GM23338 (cell line): ENCODE results near the gene TMEM139. TPM values are rescaled to one million over a fixed set of nuclear protein-coding genes. Genes with fewer than 3 reads are reported as not detected.
A peak's percentile ranks its signal among the peaks of the same experiment; 100 is the strongest.
"Not testable (repeated sequence)": the region's sequence is repeated elsewhere in the genome, so short reads cannot be mapped to it uniquely, and the experiment has no call there.

Source experiments
- ATAC-seq: fragments of 200-7000 bp; cut with Tn5 transposase; 3 replicates; pipeline ENCODE4 v1.9.1; 2020
- DNase-seq: peaks from one replicate; pipeline ENCODE4 v3.0.0-alpha.2; 2015; ENCODE audit warnings: low spot score
- H2AFZ ChIP-seq: fragments of 200-600 bp; sonication (generic); 2 replicates; pipeline ENCODE4 v1.8.0; 2016; ENCODE audit warnings: antibody characterized with exemption, mild to moderate bottlenecking, moderate library complexity
- H3F3A ChIP-seq: fragments of 200-600 bp; sonication (generic); replicated peaks from 2 replicates; pipeline ENCODE4 v1.8.0; 2017; ENCODE audit warnings: antibody characterized with exemption, mixed run types, low read depth
- H3K27ac ChIP-seq: fragments of 200-600 bp; sonication (generic); 2 replicates; pipeline ENCODE4 v1.6.1; 2016; ENCODE audit warnings: low read depth
- H3K27me3 ChIP-seq: fragments of 200-600 bp; sonication (generic); 2 replicates; pipeline ENCODE4 v1.8.0; 2016; ENCODE audit warnings: mild to moderate bottlenecking, mixed run types, moderate library complexity; ENCODE audit not compliant: insufficient read depth
- H3K36me3 ChIP-seq: fragments of 200-600 bp; sonication (generic); 2 replicates; pipeline ENCODE4 v1.8.0; 2016; ENCODE audit warnings: mild to moderate bottlenecking; ENCODE audit not compliant: insufficient read depth
- H3K4me1 ChIP-seq: fragments of 200-600 bp; sonication (generic); 2 replicates; pipeline ENCODE4 v1.8.0; 2016; ENCODE audit warnings: mild to moderate bottlenecking, moderate library complexity; ENCODE audit not compliant: insufficient read depth
- H3K4me2 ChIP-seq: fragments of 200-600 bp; sonication (generic); 2 replicates; pipeline ENCODE4 v1.7.1; 2017; ENCODE audit warnings: mixed run types
- H3K4me3 ChIP-seq: fragments of 200-600 bp; sonication (generic); 2 replicates; pipeline ENCODE4 v1.6.1; 2016; ENCODE audit warnings: mixed run types
- H3K79me2 ChIP-seq: fragments of 200-600 bp; sonication (generic); replicated peaks from 2 replicates; pipeline ENCODE4 v1.8.0; 2017; ENCODE audit warnings: mild to moderate bottlenecking; ENCODE audit not compliant: insufficient read depth
- H3K9me2 ChIP-seq: fragments of 200-600 bp; sonication (generic); 2 replicates; pipeline ENCODE4 v1.8.0; 2017; ENCODE audit not compliant: insufficient read depth
- H4K20me1 ChIP-seq: fragments of 200-600 bp; sonication (generic); replicated peaks from 2 replicates; pipeline ENCODE4 v1.8.0; 2017; ENCODE audit warnings: mild to moderate bottlenecking; ENCODE audit not compliant: insufficient read depth
- H3K27ac Mint-ChIP-seq: 2 replicates; pipeline ENCODE4 v1.8.0; 2020; ENCODE audit warnings: inconsistent platforms, mild to moderate bottlenecking, moderate library complexity, mixed read lengths
- H3K27me3 Mint-ChIP-seq: 3 replicates; pipeline ENCODE4 v1.8.0; 2022; ENCODE audit warnings: low read depth, mild to moderate bottlenecking, moderate library complexity, mixed read lengths, inconsistent platforms; ENCODE audit not compliant: insufficient read depth, poor library complexity
- H3K36me3 Mint-ChIP-seq: 3 replicates; pipeline ENCODE4 v1.8.0; 2021; ENCODE audit warnings: low read depth, mild to moderate bottlenecking, inconsistent platforms, moderate library complexity, mixed read lengths
- H3K4me1 Mint-ChIP-seq: 3 replicates; pipeline ENCODE4 v1.8.0; 2020; ENCODE audit warnings: mild to moderate bottlenecking, inconsistent platforms, mixed read lengths
- H3K4me3 Mint-ChIP-seq: 3 replicates; pipeline ENCODE4 v1.8.0; 2021; ENCODE audit warnings: moderate library complexity, mild to moderate bottlenecking, inconsistent platforms, mixed read lengths
- H3K9me3 Mint-ChIP-seq: 3 replicates; pipeline ENCODE4 v1.8.0; 2020; ENCODE audit warnings: moderate library complexity, mild to moderate bottlenecking, inconsistent platforms, mixed read lengths
- CTCF ChIP-seq, 2 experiments: fragments of 200-600 bp in 1 of 2; sonication (generic) in 1 of 2; conservative IDR thresholded peaks; 2 replicates each; pipeline versions ENCODE4 v1.5.1 to v1.6.1; 2016 to 2017; ENCODE audit warnings: antibody characterized with exemption in 2 of 2, low read depth in 2 of 2, mild to moderate bottlenecking in 2 of 2, moderate library complexity in 1 of 2
- EZH2phosphoT487 ChIP-seq: fragments of 200-600 bp; sonication (generic); IDR thresholded peaks from one replicate; pipeline ENCODE4 v1.8.1; 2018; ENCODE audit warnings: antibody characterized with exemption; ENCODE audit not compliant: unreplicated experiment
- POLR2AphosphoS5 ChIP-seq: IDR thresholded peaks from 2 replicates; pipeline ENCODE4 v1.6.1; 2016; ENCODE audit warnings: antibody characterized with exemption, low read depth
- polyA plus RNA-seq: library from polyadenylated mRNA; unstranded; fragments of >200 nt; fragmentation: Nextera tagmentation; extraction: Ambion mirVana; gene quantifications from 2 replicates; pipeline ENCODE4 v1.2.1, GENCODE V29; 2016
- total RNA-seq: library from RNA; depleted of rRNA; stranded (reverse); fragments of >200 nt; shearing (Covaris generic); gene quantifications from 2 replicates; pipeline ENCODE4 v1.2.3, GENCODE V29; 2014
- TF ChIP-seq, protein P1 (sequence below): IDR thresholded peaks from 2 replicates; pipeline ENCODE4 v1.6.1; 2016; ENCODE audit warnings: antibody characterized with exemption

The TMEM139 gene
- total and polyA plus RNA-seq, 2 experiments from 2014 or later = 3.3 to 3.6 TPM

DNA sequence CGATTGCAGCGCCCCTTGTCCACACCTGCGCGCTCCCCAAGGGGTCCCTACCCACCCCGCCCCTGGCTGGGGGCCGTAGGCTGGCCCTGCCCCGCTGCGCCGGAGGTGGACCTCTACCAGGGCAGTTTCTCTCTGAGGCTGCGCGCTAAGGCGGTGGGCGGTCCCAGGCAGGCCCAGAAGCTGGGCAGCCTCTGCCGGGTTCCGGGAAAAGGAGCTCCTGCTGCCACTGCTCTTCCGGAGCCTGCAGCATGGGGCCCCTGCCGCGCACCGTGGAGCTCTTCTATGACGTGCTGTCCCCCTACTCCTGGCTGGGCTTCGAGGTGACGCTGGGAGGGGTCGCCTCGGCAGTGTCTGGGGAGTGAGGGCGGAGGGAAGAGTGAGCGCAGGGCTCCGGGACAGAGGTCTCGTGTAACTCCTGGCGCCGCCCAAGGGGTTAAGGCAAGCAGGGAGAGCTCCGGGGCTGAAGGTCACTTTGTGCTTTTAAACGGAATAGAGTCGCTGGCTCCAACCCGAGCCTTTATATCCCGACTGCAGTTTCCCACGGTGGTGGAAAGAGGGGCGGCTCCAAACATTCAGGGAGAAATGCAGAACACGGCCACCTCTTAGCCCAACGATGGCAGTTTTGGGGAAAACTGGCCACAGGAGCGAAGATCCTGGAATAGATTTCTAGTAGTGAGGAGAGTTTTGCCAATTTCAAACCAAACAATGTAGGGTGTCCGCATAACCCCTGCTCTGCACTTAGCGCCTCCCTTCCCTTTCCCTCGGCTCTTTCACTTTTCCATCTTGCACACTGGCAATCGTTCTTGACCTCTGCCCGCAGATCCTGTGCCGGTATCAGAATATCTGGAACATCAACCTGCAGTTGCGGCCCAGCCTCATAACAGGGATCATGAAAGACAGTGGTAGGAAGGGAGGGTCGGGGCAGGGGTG is 21.2 kb upstream of the TMEM139 start, which contains the start of gene GSTK1:
GSTK1 (plus strand) TSS at position 176 of the 930 bp plus-strand sequence; CDS start at position 249, 73 bp downstream.
- TF ChIP-seq POLR2AphosphoS5 (peak; percentile 93), CTCF (conservative IDR thresholded peaks at IDR 0.05; ENCODE audit: low read depth in 2 of 2) (no peak), EZH2phosphoT487 (no peak)
- TF ChIP-seq, protein P1, sequence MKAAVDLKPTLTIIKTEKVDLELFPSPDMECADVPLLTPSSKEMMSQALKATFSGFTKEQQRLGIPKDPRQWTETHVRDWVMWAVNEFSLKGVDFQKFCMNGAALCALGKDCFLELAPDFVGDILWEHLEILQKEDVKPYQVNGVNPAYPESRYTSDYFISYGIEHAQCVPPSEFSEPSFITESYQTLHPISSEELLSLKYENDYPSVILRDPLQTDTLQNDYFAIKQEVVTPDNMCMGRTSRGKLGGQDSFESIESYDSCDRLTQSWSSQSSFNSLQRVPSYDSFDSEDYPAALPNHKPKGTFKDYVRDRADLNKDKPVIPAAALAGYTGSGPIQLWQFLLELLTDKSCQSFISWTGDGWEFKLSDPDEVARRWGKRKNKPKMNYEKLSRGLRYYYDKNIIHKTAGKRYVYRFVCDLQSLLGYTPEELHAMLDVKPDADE = peak; percentile 43; the same call in 1 of the 2 replicates
- Mint-ChIP-seq H3K4me3 (peak within 1 kb of the TSS; percentile 90), H3K4me1 (peaks cover 4% of the 10 kb centered on the region), H3K36me3 (peaks cover 3% of the 10 kb centered on the region; the same call in 2 of the 3 replicates), H3K9me3 (no peaks in the 10 kb centered on the region), H3K27ac (no peak within 1 kb of the TSS), H3K27me3 (peaks cover 9% of the 10 kb centered on the region)
- Histone ChIP-seq H3K36me3 (no peaks in the 10 kb centered on the region; the same call in 1 of the 2 replicates), H2AFZ (peak within 1 kb of the TSS; percentile 90), H3K27ac (no peak within 1 kb of the TSS), H3K4me2 (peak within 1 kb of the TSS; percentile 97), H3K9me2 (0 out of 2 replicates have a peak, but pooled peaks cover 4% of the 10 kb centered on the region), H3F3A (peaks cover 3% of the 10 kb centered on the region; the same call in 1 of the 2 replicates), H3K79me2 (no peaks in the 10 kb centered on the region), H3K4me1 (peaks cover 4% of the 10 kb centered on the region; the same call in 1 of the 2 replicates), H3K4me3 (peak within 1 kb of the TSS; percentile 89), H4K20me1 (no peaks in the 10 kb centered on the region), H3K27me3 (0 out of 2 replicates have a peak, but pooled peaks cover 7% of the 10 kb centered on the region)
- ATAC-seq = peak; percentile 98
- DNase-seq = peak; percentile 87

DNA sequence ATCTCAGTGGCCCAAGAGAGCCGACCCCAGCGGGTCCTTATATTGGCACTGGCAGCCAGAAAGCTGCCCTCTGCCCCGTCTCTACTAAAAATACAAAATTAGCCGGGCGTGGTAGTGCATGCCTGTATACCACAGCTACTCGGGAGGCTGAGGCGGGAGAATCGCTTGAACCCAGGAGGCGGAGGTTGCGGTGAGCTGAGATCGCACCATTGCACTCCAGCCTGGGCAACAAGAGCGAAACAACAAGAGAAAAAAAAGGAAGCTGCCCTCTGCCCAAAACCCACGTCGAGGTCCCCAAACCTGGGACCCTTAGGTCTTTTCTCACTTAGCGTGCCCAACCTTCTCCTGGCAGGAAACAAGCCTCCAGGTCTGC is 20.6 kb upstream of the TMEM139 start:
- not testable (repeated sequence) for H3K36me3 Mint-ChIP-seq, H3F3A ChIP-seq, H3K4me1 ChIP-seq, H3K4me1 Mint-ChIP-seq, H3K79me2 ChIP-seq, H3K9me3 Mint-ChIP-seq, H3K27me3 Mint-ChIP-seq, ATAC-seq, H3K36me3 ChIP-seq, DNase-seq, H3K27me3 ChIP-seq, H3K27ac Mint-ChIP-seq, H3K9me2 ChIP-seq, H3K27ac ChIP-seq, H4K20me1 ChIP-seq
- H2AFZ ChIP-seq = peak overlapping the region; percentile 90
- peak overlapping the region; percentile 90 for H3K4me3 Mint-ChIP-seq
- H3K4me3 ChIP-seq = peak overlapping the region; percentile 89
- H3K4me2 ChIP-seq = peak overlapping the region; percentile 97
